Vagina (tissue), 2 donors: Measurements from ENCODE around the gene KIF1A.

ENCODE experiments used
- POLR2A ChIP-seq, 2 donors: fragments of 450-650 bp; IDR thresholded peaks; one replicate each; pipeline ENCODE4 v1.6.1; 2017; ENCODE audit warnings: antibody characterized with exemption in 2 of 2, mild to moderate bottlenecking in 2 of 2, moderate library complexity in 2 of 2
- TF ChIP-seq, protein P1 (sequence below), 3 experiments: fragments of 450-650 bp in 2 of 3; fragments of 200-600 bp in 1 of 3; sonication (generic) in 1 of 3; IDR thresholded peaks; one replicate each; pipeline ENCODE4 v1.5.1; 2017 to 2019; ENCODE audit warnings: antibody characterized with exemption in 3 of 3, mild to moderate bottlenecking in 2 of 3, moderate library complexity in 2 of 3

DNA sequence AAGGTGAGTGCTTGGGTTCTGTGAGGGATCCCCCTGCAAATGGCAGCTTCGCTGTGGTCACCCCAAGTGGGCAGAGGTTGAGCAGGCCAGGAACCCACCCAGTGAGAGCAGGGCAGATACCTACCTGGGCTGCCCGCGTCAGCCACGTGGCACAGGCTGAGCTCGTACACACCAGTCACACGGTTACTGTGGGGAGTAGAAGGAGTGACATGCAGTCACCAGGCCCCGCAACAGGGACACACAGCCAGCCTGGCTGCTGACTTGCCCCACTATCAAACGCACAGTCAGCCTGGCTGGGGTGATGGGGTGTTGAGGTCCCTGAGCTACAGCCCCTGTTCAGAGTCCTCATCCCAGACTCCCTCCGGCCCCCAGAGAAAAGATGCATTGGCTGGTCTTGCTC lies 96.2 kb downstream of the KIF1A start:
- no peak for TF ChIP-seq POLR2A (IDR thresholded peaks at IDR 0.05)
- TF ChIP-seq, protein P1, sequence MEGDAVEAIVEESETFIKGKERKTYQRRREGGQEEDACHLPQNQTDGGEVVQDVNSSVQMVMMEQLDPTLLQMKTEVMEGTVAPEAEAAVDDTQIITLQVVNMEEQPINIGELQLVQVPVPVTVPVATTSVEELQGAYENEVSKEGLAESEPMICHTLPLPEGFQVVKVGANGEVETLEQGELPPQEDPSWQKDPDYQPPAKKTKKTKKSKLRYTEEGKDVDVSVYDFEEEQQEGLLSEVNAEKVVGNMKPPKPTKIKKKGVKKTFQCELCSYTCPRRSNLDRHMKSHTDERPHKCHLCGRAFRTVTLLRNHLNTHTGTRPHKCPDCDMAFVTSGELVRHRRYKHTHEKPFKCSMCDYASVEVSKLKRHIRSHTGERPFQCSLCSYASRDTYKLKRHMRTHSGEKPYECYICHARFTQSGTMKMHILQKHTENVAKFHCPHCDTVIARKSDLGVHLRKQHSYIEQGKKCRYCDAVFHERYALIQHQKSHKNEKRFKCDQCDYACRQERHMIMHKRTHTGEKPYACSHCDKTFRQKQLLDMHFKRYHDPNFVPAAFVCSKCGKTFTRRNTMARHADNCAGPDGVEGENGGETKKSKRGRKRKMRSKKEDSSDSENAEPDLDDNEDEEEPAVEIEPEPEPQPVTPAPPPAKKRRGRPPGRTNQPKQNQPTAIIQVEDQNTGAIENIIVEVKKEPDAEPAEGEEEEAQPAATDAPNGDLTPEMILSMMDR (IDR thresholded peaks at IDR 0.05), result no peak
